ENCODE measurements around the gene GDPD2. TPM values are rescaled to one million over a fixed set of nuclear protein-coding genes. Genes with fewer than 3 reads are reported as not detected.

GDPD2 gene
- total and polyA plus RNA-seq, 2 of the 13 experiments (the other 11 are each of a cell fraction or from before 2014, with no cell fraction given): 0.04 to 0.08 TPM

- TF ChIP-seq, protein P1, sequence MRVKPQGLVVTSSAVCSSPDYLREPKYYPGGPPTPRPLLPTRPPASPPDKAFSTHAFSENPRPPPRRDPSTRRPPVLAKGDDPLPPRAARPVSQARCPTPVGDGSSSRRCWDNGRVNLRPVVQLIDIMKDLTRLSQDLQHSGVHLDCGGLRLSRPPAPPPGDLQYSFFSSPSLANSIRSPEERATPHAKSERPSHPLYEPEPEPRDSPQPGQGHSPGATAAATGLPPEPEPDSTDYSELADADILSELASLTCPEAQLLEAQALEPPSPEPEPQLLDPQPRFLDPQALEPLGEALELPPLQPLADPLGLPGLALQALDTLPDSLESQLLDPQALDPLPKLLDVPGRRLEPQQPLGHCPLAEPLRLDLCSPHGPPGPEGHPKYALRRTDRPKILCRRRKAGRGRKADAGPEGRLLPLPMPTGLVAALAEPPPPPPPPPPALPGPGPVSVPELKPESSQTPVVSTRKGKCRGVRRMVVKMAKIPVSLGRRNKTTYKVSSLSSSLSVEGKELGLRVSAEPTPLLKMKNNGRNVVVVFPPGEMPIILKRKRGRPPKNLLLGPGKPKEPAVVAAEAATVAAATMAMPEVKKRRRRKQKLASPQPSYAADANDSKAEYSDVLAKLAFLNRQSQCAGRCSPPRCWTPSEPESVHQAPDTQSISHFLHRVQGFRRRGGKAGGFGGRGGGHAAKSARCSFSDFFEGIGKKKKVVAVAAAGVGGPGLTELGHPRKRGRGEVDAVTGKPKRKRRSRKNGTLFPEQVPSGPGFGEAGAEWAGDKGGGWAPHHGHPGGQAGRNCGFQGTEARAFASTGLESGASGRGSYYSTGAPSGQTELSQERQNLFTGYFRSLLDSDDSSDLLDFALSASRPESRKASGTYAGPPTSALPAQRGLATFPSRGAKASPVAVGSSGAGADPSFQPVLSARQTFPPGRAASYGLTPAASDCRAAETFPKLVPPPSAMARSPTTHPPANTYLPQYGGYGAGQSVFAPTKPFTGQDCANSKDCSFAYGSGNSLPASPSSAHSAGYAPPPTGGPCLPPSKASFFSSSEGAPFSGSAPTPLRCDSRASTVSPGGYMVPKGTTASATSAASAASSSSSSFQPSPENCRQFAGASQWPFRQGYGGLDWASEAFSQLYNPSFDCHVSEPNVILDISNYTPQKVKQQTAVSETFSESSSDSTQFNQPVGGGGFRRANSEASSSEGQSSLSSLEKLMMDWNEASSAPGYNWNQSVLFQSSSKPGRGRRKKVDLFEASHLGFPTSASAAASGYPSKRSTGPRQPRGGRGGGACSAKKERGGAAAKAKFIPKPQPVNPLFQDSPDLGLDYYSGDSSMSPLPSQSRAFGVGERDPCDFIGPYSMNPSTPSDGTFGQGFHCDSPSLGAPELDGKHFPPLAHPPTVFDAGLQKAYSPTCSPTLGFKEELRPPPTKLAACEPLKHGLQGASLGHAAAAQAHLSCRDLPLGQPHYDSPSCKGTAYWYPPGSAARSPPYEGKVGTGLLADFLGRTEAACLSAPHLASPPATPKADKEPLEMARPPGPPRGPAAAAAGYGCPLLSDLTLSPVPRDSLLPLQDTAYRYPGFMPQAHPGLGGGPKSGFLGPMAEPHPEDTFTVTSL (CRISPR knock-in tag; IDR thresholded peaks at IDR 0.05; ENCODE audit: borderline replicate concordance): no peak
- TF ChIP-seq SMYD3 (CRISPR knock-in tag; IDR thresholded peaks at IDR 0.05) (no peak), ARID4A (CRISPR knock-in tag; IDR thresholded peaks at IDR 0.05; ENCODE audit: borderline replicate concordance) (peak; percentile 19; the same call in 1 of the 2 replicates), SP2 (CRISPR knock-in tag; IDR thresholded peaks at IDR 0.05) (peak; percentile 55; the same call in 1 of the 2 replicates), STAG1 (CRISPR knock-in tag; IDR thresholded peaks at IDR 0.05) (peak; percentile 77), SOX6 (IDR thresholded peaks at IDR 0.05) (no peak), SOX6 (CRISPR knock-in tag; IDR thresholded peaks at IDR 0.05) (peak; percentile 44; the same call in 1 of the 2 replicates), HNRNPK (IDR thresholded peaks at IDR 0.05; ENCODE audit: low read depth, low read length, poor library complexity, severe bottlenecking) (peak; percentile 85), ZMYM3 (CRISPR knock-in tag; IDR thresholded peaks at IDR 0.05) (no peak)
- TF ChIP-seq, protein P2, sequence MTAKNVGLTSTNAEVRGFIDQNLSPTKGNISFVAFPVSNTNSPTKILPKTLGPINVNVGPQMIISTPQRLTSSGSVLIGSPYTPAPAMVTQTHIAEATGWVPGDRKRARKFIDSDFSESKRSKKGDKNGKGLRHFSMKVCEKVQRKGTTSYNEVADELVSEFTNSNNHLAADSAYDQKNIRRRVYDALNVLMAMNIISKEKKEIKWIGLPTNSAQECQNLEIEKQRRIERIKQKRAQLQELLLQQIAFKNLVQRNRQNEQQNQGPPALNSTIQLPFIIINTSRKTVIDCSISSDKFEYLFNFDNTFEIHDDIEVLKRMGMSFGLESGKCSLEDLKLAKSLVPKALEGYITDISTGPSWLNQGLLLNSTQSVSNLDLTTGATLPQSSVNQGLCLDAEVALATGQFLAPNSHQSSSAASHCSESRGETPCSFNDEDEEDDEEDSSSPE (CRISPR knock-in tag; IDR thresholded peaks at IDR 0.05): 0 out of 2 replicates have a peak, but pooled peaks have one; percentile 27
Measured at GRCh38 chrX:70454441-70455365, 31.6 kb downstream of the GDPD2 start (continued).

Measured in HepG2 (cell line).